HepG2 (cell line): ENCODE data around the gene SP6. TPM values are rescaled to one million over a fixed set of nuclear protein-coding genes. Genes with fewer than 3 reads are reported as not detected.

Experiments used
- ARID4A ChIP-seq: sonication (generic); formaldehyde crosslinking; IDR thresholded peaks from 2 replicates; pipeline ENCODE4 v1.5.0; 2020; ENCODE audit warnings: mild to moderate bottlenecking, missing genetic modification reagents, borderline replicate concordance
- EED ChIP-seq: sonication (generic); formaldehyde crosslinking; IDR thresholded peaks from 2 replicates; pipeline ENCODE4 v1.5.0; 2020; ENCODE audit warnings: mild to moderate bottlenecking, missing genetic modification reagents
- IRF1 ChIP-seq: sonication (generic); formaldehyde crosslinking; IDR thresholded peaks from 2 replicates; pipeline ENCODE4 v1.4.0; 2020; ENCODE audit warnings: low read depth, mild to moderate bottlenecking, missing genetic modification reagents
- JUNB ChIP-seq: sonication (generic); formaldehyde crosslinking; IDR thresholded peaks from 2 replicates; pipeline ENCODE4 v1.8.0; 2022; ENCODE audit warnings: missing genetic modification reagents, mild to moderate bottlenecking, borderline replicate concordance
- MIER3 ChIP-seq: IDR thresholded peaks from 2 replicates; pipeline ENCODE4 v1.6.1; 2016; ENCODE audit warnings: missing compliant biosample characterization, borderline replicate concordance
- MTA1 ChIP-seq: sonication (generic); formaldehyde crosslinking; IDR thresholded peaks from 2 replicates; pipeline ENCODE4 v1.4.0; 2020; ENCODE audit warnings: missing genetic modification reagents, mild to moderate bottlenecking, borderline replicate concordance
- PHF21A ChIP-seq: sonication (generic); formaldehyde crosslinking; IDR thresholded peaks from 2 replicates; pipeline ENCODE4 v1.5.0; 2020; ENCODE audit warnings: mild to moderate bottlenecking, missing genetic modification reagents
- REXO4 ChIP-seq: sonication (generic); formaldehyde crosslinking; IDR thresholded peaks from 2 replicates; pipeline ENCODE4 v1.8.0; 2022; ENCODE audit warnings: missing genetic modification reagents, mild to moderate bottlenecking, borderline replicate concordance
- RNF219 ChIP-seq: sonication (generic); formaldehyde crosslinking; IDR thresholded peaks from 2 replicates; pipeline ENCODE4 v1.5.0; 2020; ENCODE audit warnings: mild to moderate bottlenecking, missing genetic modification reagents
- TRIM22 ChIP-seq: fragments of 450-650 bp; IDR thresholded peaks from 2 replicates; pipeline ENCODE4 v1.6.1; 2017
- ZBTB44 ChIP-seq: sonication (generic); formaldehyde crosslinking; IDR thresholded peaks from 2 replicates; pipeline ENCODE4 v1.4.0; 2020; ENCODE audit warnings: missing genetic modification reagents
- ZNF350 ChIP-seq: sonication (generic); formaldehyde crosslinking; IDR thresholded peaks from 2 replicates; pipeline ENCODE4 v1.4.0; 2020; ENCODE audit warnings: mild to moderate bottlenecking, low read depth, missing genetic modification reagents, borderline replicate concordance
- ZNF674 ChIP-seq: sonication (generic); formaldehyde crosslinking; IDR thresholded peaks from 2 replicates; pipeline ENCODE4 v1.5.0; 2020; ENCODE audit warnings: low read depth, mild to moderate bottlenecking, missing genetic modification reagents
- ZNF687 ChIP-seq: sonication (generic); formaldehyde crosslinking; IDR thresholded peaks from 2 replicates; pipeline ENCODE4 v1.5.1; 2020; ENCODE audit warnings: mild to moderate bottlenecking, missing genetic modification reagents, moderate library complexity
- polyA plus RNA-seq, 8 experiments: library from polyadenylated mRNA; depleted of rRNA in 3 of 8; stranded (reverse) in 7 of 8; unstranded in 1 of 8; fragments of >200 nt; fragmentation: Illumina TruSeq in 4 of 8; extraction: Trizol in 4 of 8; gene quantifications; 2 replicates each; pipeline versions ENCODE4 v1.2.1 to v1.2.3, GENCODE V29; 2011 to 2016; ENCODE audit warnings: low read depth in 4 of 8, missing spikeins in 1 of 8, mixed read lengths in 1 of 8; ENCODE audit not compliant: insufficient read depth in 1 of 8
- total RNA-seq, 5 experiments: library from RNA; depleted of rRNA; stranded (reverse); fragments of >200 nt; fragmentation: Illumina TruSeq; extraction: Trizol; gene quantifications; 2 replicates each; pipeline ENCODE4 v1.2.3, GENCODE V29; 2016; ENCODE audit warnings: low read depth in 1 of 5

The SP6 gene
- total and polyA plus RNA-seq, 2 of the 13 experiments (the other 11 are each of a cell fraction or from before 2014, with no cell fraction given) = 0.07 TPM

- TF ChIP-seq RNF219 (CRISPR knock-in tag) (no peak), EED (no peak), ZNF687 (CRISPR knock-in tag) (no peak), MIER3 (no peak), REXO4 (no peak), JUNB (CRISPR knock-in tag) (no peak), TRIM22 (no peak), ZBTB44 (CRISPR knock-in tag) (no peak), MTA1 (CRISPR knock-in tag) (no peak), ARID4A (no peak; the same call in 1 of the 2 replicates), IRF1 (CRISPR knock-in tag) (no peak), PHF21A (no peak), ZNF674 (CRISPR knock-in tag) (no peak), ZNF350 (CRISPR knock-in tag) (peak; percentile 26; the same call in 1 of the 2 replicates)
Observed at GRCh38 chr17:47844227-47844626, 6.7 kb downstream of the SP6 start (continued).
